Endothelial cell of umbilical vein (primary cell): Measurements from ENCODE around the gene OOSP4A. TPM values are rescaled to one million over a fixed set of nuclear protein-coding genes. Genes with fewer than 3 reads are reported as not detected.

Experiments used
- BruUV-seq: library from RNA; stranded (reverse); fragments of 400-500 nt; replicated peaks from 2 replicates; lab custom pipeline; 2021; lab: Mats Ljungman, UMichigan
- CTCF ChIA-PET: fragments of 300-600, 350-600 bp; sonication (Branson Sonifier 250); formaldehyde crosslinking; loops from one replicate; lab custom pipeline; 2021; ENCODE audit warnings: antibody characterized with exemption, inconsistent platforms; lab: Charles Lee
- POLR2A ChIA-PET: fragments of 300-600, 350-600 bp; sonication (Branson Sonifier 250); formaldehyde crosslinking; loops from one replicate; lab custom pipeline; 2021; ENCODE audit warnings: antibody characterized with exemption, inconsistent platforms; lab: Charles Lee
- DNase-seq: peaks from one replicate; pipeline ENCODE4 v3.0.0-alpha.2; 2011; ENCODE audit warnings: low read depth, low spot score
- FAIRE-seq: peaks from 2 replicates; lab custom pipeline; 2011; peaks lifted over from hg19 to GRCh38; lab: Jason Lieb, UNC
- H2AFZ ChIP-seq: 2 replicates; pipeline ENCODE4 v1.6.0; 2012; ENCODE audit warnings: low read depth, low read length, control low read depth, inconsistent platforms
- H3K27ac ChIP-seq: 2 replicates; pipeline ENCODE4 v1.5.1; 2011; ENCODE audit warnings: low read depth, mild to moderate bottlenecking, control low read depth, low read length, moderate library complexity; ENCODE audit not compliant: insufficient read depth
- H3K27me3 ChIP-seq, 2 experiments: 2 replicates each; pipeline versions ENCODE4 v1.6.0 to v1.6.1; 2011; ENCODE audit warnings: low read length in 2 of 2, mixed read lengths in 1 of 2; ENCODE audit not compliant: control insufficient read depth in 2 of 2, insufficient read depth in 2 of 2
- H3K36me3 ChIP-seq, 2 experiments: 2 replicates in 1 of 2; 3 replicates in 1 of 2; pipeline ENCODE4 v1.5.1; 2011; ENCODE audit warnings: low read length in 2 of 2, mild to moderate bottlenecking in 1 of 2, moderate library complexity in 1 of 2; ENCODE audit not compliant: control insufficient read depth in 2 of 2, insufficient read depth in 2 of 2; ENCODE audit errors: extremely low read depth in 1 of 2
- H3K4me1 ChIP-seq: 3 replicates; pipeline ENCODE4 v1.5.1; 2011; ENCODE audit warnings: mild to moderate bottlenecking, low read length; ENCODE audit not compliant: control insufficient read depth, insufficient read depth; ENCODE audit errors: extremely low read depth
- H3K4me2 ChIP-seq: 2 replicates; pipeline ENCODE4 v1.6.1; 2011; ENCODE audit warnings: low read length, control low read depth, mixed read lengths; ENCODE audit not compliant: insufficient read depth
- H3K4me3 ChIP-seq, 3 experiments: fragments of 200-600 bp in 1 of 3; sonication (generic), shearing (Covaris generic) in 1 of 3; replicated peaks in 1 of 3; 2 replicates each; pipeline ENCODE4 v1.5.1; 2011 to 2016; ENCODE audit warnings: control low read depth in 3 of 3, low read length in 3 of 3, mild to moderate bottlenecking in 2 of 3, inconsistent platforms in 1 of 3, low read depth in 1 of 3, moderate library complexity in 1 of 3; ENCODE audit not compliant: insufficient read depth in 1 of 3
- H3K79me2 ChIP-seq: 2 replicates; pipeline ENCODE4 v1.6.0; 2012; ENCODE audit warnings: low read length, inconsistent platforms; ENCODE audit not compliant: control insufficient read depth, insufficient read depth
- H3K9ac ChIP-seq: replicated peaks from 2 replicates; pipeline ENCODE3; 2011; ENCODE audit warnings: low read length, control low read depth; ENCODE audit not compliant: insufficient read depth; ENCODE audit errors: extremely low read depth
- H3K9me1 ChIP-seq: replicated peaks from 3 replicates; pipeline ENCODE4 v1.6.0; 2011; ENCODE audit warnings: mild to moderate bottlenecking, low read length; ENCODE audit not compliant: control insufficient read depth, insufficient read depth; ENCODE audit errors: extremely low read depth
- H3K9me3 ChIP-seq: replicated peaks from 2 replicates; pipeline ENCODE4 v1.5.1; 2012; ENCODE audit warnings: low read length, inconsistent platforms; ENCODE audit not compliant: control insufficient read depth, insufficient read depth
- H4K20me1 ChIP-seq: replicated peaks from 2 replicates; pipeline ENCODE3; 2011; ENCODE audit warnings: mild to moderate bottlenecking, low read length; ENCODE audit not compliant: control insufficient read depth, insufficient read depth; ENCODE audit errors: extremely low read depth
- CTCF ChIP-seq, 2 donors: IDR thresholded peaks; 1 replicate in 1 of 2; 2 replicates in 1 of 2; pipeline ENCODE4 v1.5.1; 2011; ENCODE audit warnings: low read length in 2 of 2, mild to moderate bottlenecking in 2 of 2, moderate library complexity in 2 of 2, control low read depth in 1 of 2, inconsistent platforms in 1 of 2, low read depth in 1 of 2; ENCODE audit not compliant: insufficient read depth in 1 of 2; ENCODE audit errors: extremely low read depth in 1 of 2
- EZH2 ChIP-seq: IDR thresholded peaks from 2 replicates; pipeline ENCODE4 v1.6.1; 2012; ENCODE audit warnings: borderline replicate concordance, low read depth, mild to moderate bottlenecking, moderate library complexity, low read length, inconsistent platforms; ENCODE audit not compliant: severe bottlenecking
- FOS ChIP-seq: IDR thresholded peaks from 2 replicates; pipeline ENCODE4 v1.6.1; 2011; ENCODE audit warnings: mild to moderate bottlenecking, low read length, moderate library complexity, borderline replicate concordance; ENCODE audit not compliant: insufficient read depth
- GATA2 ChIP-seq: IDR thresholded peaks from 2 replicates; pipeline ENCODE4 v1.7.0; 2011; ENCODE audit warnings: low read depth, mild to moderate bottlenecking, moderate library complexity, mixed read lengths, low read length; ENCODE audit not compliant: insufficient read length, insufficient read depth
- JUN ChIP-seq: IDR thresholded peaks from 2 replicates; pipeline ENCODE4 v1.6.1; 2011; ENCODE audit warnings: borderline replicate concordance, low read depth; ENCODE audit not compliant: insufficient read length, insufficient read depth
- MAX ChIP-seq: IDR thresholded peaks from 2 replicates; pipeline ENCODE4 v1.6.1; 2011; ENCODE audit not compliant: insufficient read depth, insufficient read length
- MYC ChIP-seq: IDR thresholded peaks from one replicate; pipeline ENCODE4 v1.6.1; 2011; ENCODE audit warnings: mild to moderate bottlenecking, low read depth, low read length
- POLR2A ChIP-seq: IDR thresholded peaks from 2 replicates; pipeline ENCODE4 v1.6.1; 2012; ENCODE audit warnings: low read depth, mild to moderate bottlenecking, control low read depth, low read length
- POLR2AphosphoS5 ChIP-seq: IDR thresholded peaks from 2 replicates; pipeline ENCODE4 v1.6.1; 2012; ENCODE audit warnings: low read depth, mild to moderate bottlenecking, control low read depth, low read length, moderate library complexity; ENCODE audit not compliant: insufficient read depth
- dilution Hi-C: fragments of 300-500 bp; cut with MboI; formaldehyde crosslinking; loops from one replicate; pipeline ENCODE4 v1.15.0; 2019; ENCODE audit warnings: low sequenced_read_pairs; ENCODE audit not compliant: extremely low pct_ligation_motif_present
- intact Hi-C: fragments of 100-400 bp; cut with micrococcal nuclease; formaldehyde crosslinking; loops from one replicate; pipeline ENCODE4 v1.10.0; 2022
- polyA plus RNA-seq, 4 experiments: library from polyadenylated mRNA; depleted of rRNA in 3 of 4; stranded (reverse) in 3 of 4; unstranded in 1 of 4; fragments of >200 nt; gene quantifications; 2 replicates each; pipeline versions ENCODE4 v1.2.1 to v1.2.3, GENCODE V29; 2011 to 2012; ENCODE audit warnings: missing spikeins in 1 of 4
- total RNA-seq: library from RNA; stranded (reverse); gene quantifications from 2 replicates; pipeline ENCODE4 v1.2.3, GENCODE V29; 2021

The OOSP4A gene
- total and polyA plus RNA-seq, 2 donors (not counting 3 experiments of a cell fraction or from before 2014, with no cell fraction given): not detected

GRCh38 chr11:59997800-59998199 is 34.0 kb downstream of the OOSP4A start:
- H4K20me1 ChIP-seq: no peaks in the 10 kb centered on the region
- H3K9me1 ChIP-seq: no peaks in the 10 kb centered on the region
- CTCF ChIA-PET: interaction anchor here (0.9 to 1.5 kb wide), 2 partner anchors 10 to 35 kb away, joined by 3 read pairs; no protein-coding TSS in a partner anchor
- H3K9ac ChIP-seq: no peak overlapping the region
- no peak for FAIRE-seq
- H3K27me3 ChIP-seq: peaks cover 6 to 7% of the 10 kb centered on the region in 2 experiments
- BruUV-seq: no TSS peak
- H3K79me2 ChIP-seq: no peaks in the 10 kb centered on the region
- TF ChIP-seq FOS (no peak), POLR2A (no peak), EZH2 (no peak), GATA2 (no peak), MAX (no peak), POLR2AphosphoS5 (no peak), JUN (no peak)
- POLR2A ChIA-PET: no interaction called here
- no peak overlapping the region for H3K4me3 ChIP-seq
- intact Hi-C loops (no loop called here), dilution Hi-C loops (no loop called here)
- no peak for DNase-seq
- H3K27ac ChIP-seq: no peak overlapping the region
- H3K36me3 ChIP-seq: no peaks in the 10 kb centered on the region
- H3K9me3 ChIP-seq: no peaks in the 10 kb centered on the region
- no peaks in the 10 kb centered on the region for H3K4me1 ChIP-seq
- H3K4me2 ChIP-seq: no peak overlapping the region
- H2AFZ ChIP-seq: no peak overlapping the region

- Histone ChIP-seq H3K36me3 (no peaks in the 10 kb centered on the region), H3K4me2 (no peak overlapping the region), H3K9me1 (no peaks in the 10 kb centered on the region), H3K79me2 (no peaks in the 10 kb centered on the region), H3K27ac (no peak overlapping the region), H3K9me3 (no peaks in the 10 kb centered on the region), H3K4me3 (no peak overlapping the region), H2AFZ (no peak overlapping the region), H3K4me1 (no peaks in the 10 kb centered on the region), H3K9ac (no peak overlapping the region), H3K27me3 (peaks cover 6% of the 10 kb centered on the region in 2 experiments), H4K20me1 (no peaks in the 10 kb centered on the region)
- BruUV-seq: no TSS peak
- intact Hi-C loops: no loop called here
- dilution Hi-C loops: no loop called here
- ChIA-PET CTCF (no interaction called here), POLR2A (no interaction called here)
- DNase-seq (no peak), FAIRE-seq (no peak)
- TF ChIP-seq CTCF (IDR thresholded peaks at IDR 0.05; ENCODE audit: extremely low read depth in 1 of 2, insufficient read depth in 1 of 2, low read depth in 1 of 2, low read length in 2 of 2): no peak
- TF ChIP-seq POLR2A: no peak
- TF ChIP-seq FOS: no peak
- TF ChIP-seq JUN: no peak
- TF ChIP-seq MAX: no peak
- no peak for TF ChIP-seq MYC
- TF ChIP-seq EZH2: no peak
- no peak for TF ChIP-seq GATA2
Observed at GRCh38 chr11:59999691-60000090, 35.9 kb downstream of the OOSP4A start.
